ENCODE data around the gene SGPP2. TPM values are rescaled to one million over a fixed set of nuclear protein-coding genes. Genes with fewer than 3 reads are reported as not detected.
A peak's percentile ranks its signal among the peaks of the same experiment; 100 is the strongest.

Gene SGPP2
- total RNA-seq, 1 donor, result not detected

GRCh38 chr2:222436040-222436413 lies 11.7 kb downstream of the SGPP2 start:
- no peak for TF ChIP-seq CTCF (IDR thresholded peaks at IDR 0.05; ENCODE audit: insufficient read depth, low read length)
- no peak for DNase-seq (ENCODE audit: low read depth)
- H3K4me3 ChIP-seq (ENCODE audit: low read depth, low read length), result no peak overlapping the region

GRCh38 chr2:222439692-222440091 lies 15.3 kb downstream of the SGPP2 start:
- no peak overlapping the region for H3K4me3 ChIP-seq (ENCODE audit: low read depth, low read length)
- no peak for DNase-seq (ENCODE audit: low read depth)
- TF ChIP-seq CTCF (IDR thresholded peaks at IDR 0.05; ENCODE audit: insufficient read depth, low read length), result no peak

- DNase-seq (ENCODE audit: low read depth), result peak; percentile 38
- TF ChIP-seq CTCF (IDR thresholded peaks at IDR 0.05; ENCODE audit: insufficient read depth, low read length), result no peak
- no peak overlapping the region for H3K4me3 ChIP-seq (ENCODE audit: low read depth, low read length)
Observed at GRCh38 chr2:222440673-222441422, 16.5 kb downstream of the SGPP2 start.

GRCh38 chr2:222442665-222443064 lies 18.3 kb downstream of the SGPP2 start:
- no peak for DNase-seq (ENCODE audit: low read depth)
- no peak overlapping the region for H3K4me3 ChIP-seq (ENCODE audit: low read depth, low read length)
- no peak for TF ChIP-seq CTCF (IDR thresholded peaks at IDR 0.05; ENCODE audit: insufficient read depth, low read length)

GRCh38 chr2:222445227-222445626 lies 20.9 kb downstream of the SGPP2 start:
- TF ChIP-seq CTCF (IDR thresholded peaks at IDR 0.05; ENCODE audit: insufficient read depth, low read length), result no peak
- no peak overlapping the region for H3K4me3 ChIP-seq (ENCODE audit: low read depth, low read length)
- no peak for DNase-seq (ENCODE audit: low read depth)

- no peak for TF ChIP-seq CTCF (IDR thresholded peaks at IDR 0.05; ENCODE audit: insufficient read depth, low read length)
- no peak for DNase-seq (ENCODE audit: low read depth)
- H3K4me3 ChIP-seq (ENCODE audit: low read depth, low read length), result no peak overlapping the region
Observed at GRCh38 chr2:222447131-222447530, 22.8 kb downstream of the SGPP2 start.

- TF ChIP-seq CTCF (IDR thresholded peaks at IDR 0.05; ENCODE audit: insufficient read depth, low read length), result no peak
- DNase-seq (ENCODE audit: low read depth), result peak; percentile 72
- no peak overlapping the region for H3K4me3 ChIP-seq (ENCODE audit: low read depth, low read length)
Observed at GRCh38 chr2:222448748-222449181, 24.4 kb downstream of the SGPP2 start.
